Amniotic stem cell (primary cell): ENCODE results near the gene TRRAP.

Experiments
- DNase-seq: peaks from one replicate; lab custom pipeline; 2025; lab: John Stamatoyannopoulos, UW

The TRRAP gene

GRCh38 chr7:99006739-99007424 lies 128.6 kb downstream of the TRRAP start:
- DNase-seq = no peak

- DNase-seq = no peak
Observed at GRCh38 chr7:99008181-99008631, 129.9 kb downstream of the TRRAP start.

- no peak for DNase-seq
Observed at GRCh38 chr7:99008921-99009530, 130.7 kb downstream of the TRRAP start.

GRCh38 chr7:99010281-99010680 lies 131.9 kb downstream of the TRRAP start:
- no peak for DNase-seq

- DNase-seq = no peak
Observed at GRCh38 chr7:99011341-99011705, 133.0 kb downstream of the TRRAP start.

- DNase-seq = no peak
Observed at GRCh38 chr7:99011706-99012404, 133.5 kb downstream of the TRRAP start.

GRCh38 chr7:99012722-99013121 lies 134.4 kb downstream of the TRRAP start:
- DNase-seq = no peak

GRCh38 chr7:99013266-99014112 lies 135.2 kb downstream of the TRRAP start:
- no peak for DNase-seq

- no peak for DNase-seq
Observed at GRCh38 chr7:99014113-99014985, 136.0 kb downstream of the TRRAP start.

- DNase-seq = no peak
Observed at GRCh38 chr7:99016196-99016595, 137.9 kb downstream of the TRRAP start.

GRCh38 chr7:99019523-99020412 lies 141.4 kb downstream of the TRRAP start:
- DNase-seq = no peak

- DNase-seq = no peak
Observed at GRCh38 chr7:99020413-99020715, 142.0 kb downstream of the TRRAP start.

- DNase-seq = no peak
Observed at GRCh38 chr7:99021941-99022560, 143.7 kb downstream of the TRRAP start.

- no peak for DNase-seq
Observed at GRCh38 chr7:99024066-99024465, 145.7 kb downstream of the TRRAP start.

GRCh38 chr7:99027241-99027640 lies 148.9 kb downstream of the TRRAP start:
- DNase-seq = no peak

GRCh38 chr7:99027841-99028240 lies 149.5 kb downstream of the TRRAP start:
- DNase-seq = no peak

- DNase-seq = no peak
Observed at GRCh38 chr7:99028261-99028973, 150.1 kb downstream of the TRRAP start.

- no peak for DNase-seq
Observed at GRCh38 chr7:99029466-99030435, 151.4 kb downstream of the TRRAP start.
